GM20000 (cell line): ENCODE measurements around the gene RGS6.

ENCODE experiments used
- DNase-seq: peaks from one replicate; pipeline ENCODE4 v3.0.0; 2012; ENCODE audit warnings: low spot score
- TF ChIP-seq, protein P1 (sequence below): IDR thresholded peaks from 2 replicates; pipeline ENCODE4 v1.5.1; 2012; ENCODE audit warnings: mild to moderate bottlenecking, control low read depth; ENCODE audit errors: extremely low read depth, missing control alignments

The RGS6 gene

GRCh38 chr14:72448212-72448611, 516.0 kb downstream of the RGS6 start:
- DNase-seq = no peak
- TF ChIP-seq, protein P1, sequence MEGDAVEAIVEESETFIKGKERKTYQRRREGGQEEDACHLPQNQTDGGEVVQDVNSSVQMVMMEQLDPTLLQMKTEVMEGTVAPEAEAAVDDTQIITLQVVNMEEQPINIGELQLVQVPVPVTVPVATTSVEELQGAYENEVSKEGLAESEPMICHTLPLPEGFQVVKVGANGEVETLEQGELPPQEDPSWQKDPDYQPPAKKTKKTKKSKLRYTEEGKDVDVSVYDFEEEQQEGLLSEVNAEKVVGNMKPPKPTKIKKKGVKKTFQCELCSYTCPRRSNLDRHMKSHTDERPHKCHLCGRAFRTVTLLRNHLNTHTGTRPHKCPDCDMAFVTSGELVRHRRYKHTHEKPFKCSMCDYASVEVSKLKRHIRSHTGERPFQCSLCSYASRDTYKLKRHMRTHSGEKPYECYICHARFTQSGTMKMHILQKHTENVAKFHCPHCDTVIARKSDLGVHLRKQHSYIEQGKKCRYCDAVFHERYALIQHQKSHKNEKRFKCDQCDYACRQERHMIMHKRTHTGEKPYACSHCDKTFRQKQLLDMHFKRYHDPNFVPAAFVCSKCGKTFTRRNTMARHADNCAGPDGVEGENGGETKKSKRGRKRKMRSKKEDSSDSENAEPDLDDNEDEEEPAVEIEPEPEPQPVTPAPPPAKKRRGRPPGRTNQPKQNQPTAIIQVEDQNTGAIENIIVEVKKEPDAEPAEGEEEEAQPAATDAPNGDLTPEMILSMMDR = no peak

- DNase-seq = no peak
- TF ChIP-seq, protein P1 = no peak
These were observed 518.3 kb downstream of the RGS6 start for GRCh38 chr14:72450473-72451044.

GRCh38 chr14:72451054-72451972, 519.1 kb downstream of the RGS6 start:
- DNase-seq = peak; percentile 59
- TF ChIP-seq, protein P1 = no peak

DNA sequence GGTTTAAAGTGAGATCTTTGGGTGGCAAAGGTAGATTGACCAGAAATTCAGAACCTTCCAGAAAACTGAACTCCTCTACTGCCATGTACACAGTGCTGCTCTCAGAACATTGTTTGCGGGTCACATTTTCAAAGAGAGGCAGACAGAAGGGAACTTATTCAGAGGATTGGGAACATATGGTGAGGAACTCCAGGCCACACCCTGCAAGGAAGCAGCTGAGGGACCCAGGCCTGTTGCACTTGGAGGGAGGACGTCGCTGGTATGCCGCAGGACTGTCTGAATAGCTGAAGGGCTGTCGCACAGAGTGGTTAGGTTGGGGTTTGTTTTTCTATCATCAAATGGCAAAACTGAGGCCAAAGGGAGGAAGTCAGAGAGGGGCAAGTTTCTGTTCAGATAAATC, 520.5 kb downstream of the RGS6 start:
- DNase-seq = no peak
- TF ChIP-seq, protein P1 = no peak

DNA sequence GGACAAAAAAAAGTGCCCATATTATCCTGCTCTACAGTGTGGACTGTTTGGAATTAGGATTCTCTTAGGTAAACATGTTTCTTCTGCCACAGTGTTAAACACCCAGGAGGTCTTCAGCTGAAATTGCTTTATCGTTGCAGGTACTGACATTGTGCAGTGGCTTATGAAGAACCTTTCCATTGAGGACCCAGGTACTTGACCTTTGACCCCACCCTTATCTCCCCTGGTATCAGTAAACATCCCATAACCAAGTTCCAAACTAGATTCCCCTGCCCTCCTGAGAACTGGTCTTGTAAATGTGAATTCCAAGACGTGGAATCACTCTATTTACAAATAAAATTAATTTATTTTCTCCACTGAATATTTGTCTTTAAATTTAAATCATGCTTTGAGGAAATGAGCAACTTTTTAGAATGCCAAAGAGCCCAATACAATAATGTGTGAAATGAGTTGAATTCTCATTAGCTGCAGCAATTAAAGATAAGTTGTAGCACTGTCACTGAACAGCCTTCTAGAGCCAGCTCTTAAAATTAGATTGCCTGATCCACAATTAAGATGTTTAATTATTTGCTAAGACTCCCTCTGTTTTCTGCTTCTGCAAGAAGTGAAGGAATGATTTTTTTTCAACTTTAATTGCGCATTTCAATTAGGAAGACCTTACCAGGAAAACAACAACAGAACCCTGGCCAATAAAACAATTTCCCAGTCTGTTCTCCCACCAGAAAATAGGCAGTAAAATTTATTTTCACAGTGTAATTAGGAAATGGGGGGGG, 522.3 kb downstream of the RGS6 start:
- no peak for DNase-seq
- TF ChIP-seq, protein P1 = no peak

DNA sequence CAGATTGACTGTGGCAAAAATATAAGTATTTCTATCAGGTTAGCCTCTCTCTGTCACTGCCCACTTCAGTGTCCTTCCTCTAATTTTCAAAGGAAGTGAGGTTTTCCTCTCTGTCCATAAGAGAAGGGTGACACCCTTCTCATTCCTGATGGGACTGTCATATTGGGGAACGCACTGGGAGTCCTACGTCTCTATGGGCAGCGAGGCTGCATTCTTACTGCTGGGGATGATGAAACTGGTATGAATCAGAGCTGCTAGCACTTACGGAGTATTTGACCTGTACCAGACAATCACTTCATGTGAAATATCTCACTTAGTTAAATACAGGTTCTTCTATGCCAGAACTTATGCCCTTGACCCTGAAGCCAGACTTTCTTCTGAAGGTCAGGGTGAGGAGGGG, 525.4 kb downstream of the RGS6 start:
- no peak for DNase-seq
- TF ChIP-seq, protein P1 = no peak

DNA sequence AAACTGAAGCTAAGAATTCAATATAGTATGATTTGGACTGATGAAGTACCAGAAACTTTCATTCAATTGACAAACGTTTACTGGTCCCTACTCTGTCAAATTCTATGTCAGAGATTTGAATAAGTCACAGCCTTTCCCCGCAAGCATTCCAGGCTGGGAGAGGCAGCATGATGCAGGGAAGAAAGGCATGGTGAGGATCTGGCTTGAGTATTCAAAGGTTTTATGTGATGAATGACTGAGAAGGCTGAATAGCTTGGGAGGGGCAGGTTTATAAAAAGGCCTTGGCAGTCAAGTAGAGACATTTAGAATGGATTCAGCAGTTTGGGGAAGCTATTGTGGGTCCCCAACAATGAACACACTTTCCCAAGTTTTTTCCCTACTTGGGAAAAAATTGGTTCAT, 529.8 kb downstream of the RGS6 start:
- TF ChIP-seq, protein P1 = no peak
- DNase-seq = no peak
